Trophoblast cell (in vitro differentiated cells and primary cell): Measurements from ENCODE around the gene C2orf69.

ENCODE experiments used
- DNase-seq, 2 donors: peaks; one replicate each; pipeline ENCODE4 v3.0.0-alpha.2; 2016
- H2AFZ ChIP-seq: 2 replicates; pipeline ENCODE4 v1.6.1; 2013; ENCODE audit warnings: low read length, moderate library complexity, mild to moderate bottlenecking; ENCODE audit not compliant: insufficient read depth, poor library complexity
- H2AK5ac ChIP-seq: 2 replicates; pipeline ENCODE4 v1.6.1; 2013; ENCODE audit warnings: mild to moderate bottlenecking, low read length
- H2BK120ac ChIP-seq: 2 replicates; pipeline ENCODE4 v1.6.1; 2013; ENCODE audit warnings: low read length, mild to moderate bottlenecking, moderate library complexity; ENCODE audit not compliant: insufficient read depth, poor library complexity
- H2BK12ac ChIP-seq: 2 replicates; pipeline ENCODE4 v1.6.1; 2013; ENCODE audit warnings: mild to moderate bottlenecking, low read length, moderate library complexity
- H2BK5ac ChIP-seq: 2 replicates; pipeline ENCODE4 v1.6.1; 2013; ENCODE audit warnings: low read length, low read depth, moderate library complexity, mild to moderate bottlenecking; ENCODE audit not compliant: poor library complexity
- H3K14ac ChIP-seq: 2 replicates; pipeline ENCODE4 v1.6.1; 2013; ENCODE audit warnings: mild to moderate bottlenecking, low read length
- H3K18ac ChIP-seq: 2 replicates; pipeline ENCODE4 v1.6.1; 2013; ENCODE audit warnings: mild to moderate bottlenecking, low read length
- H3K23ac ChIP-seq: 2 replicates; pipeline ENCODE4 v1.6.1; 2013; ENCODE audit warnings: low read length
- H3K27ac ChIP-seq: 2 replicates; pipeline ENCODE4 v1.5.1; 2013; ENCODE audit warnings: low read depth, mild to moderate bottlenecking, inconsistent platforms, low read length, moderate library complexity
- H3K27me3 ChIP-seq: 2 replicates; pipeline ENCODE4 v1.6.1; 2013; ENCODE audit warnings: inconsistent platforms, mild to moderate bottlenecking, low read length, moderate library complexity; ENCODE audit not compliant: insufficient read depth
- H3K36me3 ChIP-seq, 2 experiments: 1 replicate in 1 of 2; 2 replicates in 1 of 2; pipeline ENCODE4 v1.6.1; 2013; ENCODE audit warnings: low read length in 2 of 2, mild to moderate bottlenecking in 2 of 2, moderate library complexity in 1 of 2; ENCODE audit not compliant: insufficient read depth in 2 of 2, control insufficient read depth in 1 of 2
- H3K4ac ChIP-seq: 2 replicates; pipeline ENCODE4 v1.6.1; 2013; ENCODE audit warnings: low read depth, mild to moderate bottlenecking, low read length, moderate library complexity
- H3K4me1 ChIP-seq, 2 experiments: 1 replicate in 1 of 2; 2 replicates in 1 of 2; pipeline ENCODE4 v1.6.1; 2013; ENCODE audit warnings: low read length in 2 of 2, mild to moderate bottlenecking in 2 of 2, moderate library complexity in 1 of 2; ENCODE audit not compliant: insufficient read depth in 2 of 2, control insufficient read depth in 1 of 2
- H3K4me2 ChIP-seq: 2 replicates; pipeline ENCODE4 v1.6.1; 2013; ENCODE audit warnings: inconsistent platforms, mild to moderate bottlenecking, low read length, moderate library complexity
- H3K4me3 ChIP-seq: 2 replicates; pipeline ENCODE4 v1.5.1; 2013; ENCODE audit warnings: mild to moderate bottlenecking, low read depth, low read length, inconsistent platforms
- H3K79me1 ChIP-seq: one replicate; pipeline ENCODE4 v1.6.1; 2013; ENCODE audit warnings: low read length
- H3K79me2 ChIP-seq: 2 replicates; pipeline ENCODE4 v1.6.1; 2013; ENCODE audit warnings: low read length, mild to moderate bottlenecking; ENCODE audit not compliant: control insufficient read depth, insufficient read depth, poor library complexity
- H3K9ac ChIP-seq: 2 replicates; pipeline ENCODE4 v1.6.1; 2013; ENCODE audit warnings: mild to moderate bottlenecking, low read length
- H3K9me3 ChIP-seq: 2 replicates; pipeline ENCODE4 v1.6.1; 2013; ENCODE audit warnings: low read depth, mild to moderate bottlenecking, control low read depth, inconsistent platforms, low read length; ENCODE audit not compliant: insufficient read depth
- H4K12ac ChIP-seq: 2 replicates; pipeline ENCODE4 v1.6.1; 2013; ENCODE audit warnings: low read depth, mild to moderate bottlenecking, low read length, moderate library complexity
- H4K8ac ChIP-seq: 2 replicates; pipeline ENCODE4 v1.6.1; 2013; ENCODE audit warnings: low read depth, mild to moderate bottlenecking, low read length, moderate library complexity
- H4K91ac ChIP-seq: one replicate; pipeline ENCODE4 v1.6.1; 2013; ENCODE audit warnings: low read depth, mild to moderate bottlenecking, low read length, moderate library complexity
- WGBS: extraction: QIAGEN DNeasy Blood & Tissue Kit; methylation state at CpG from one replicate; pipeline ENCODE4 v1.1.7; 2013; ENCODE audit warnings: missing lambda C conversion rate; ENCODE audit not compliant: insufficient read length, insufficient coverage; ENCODE audit errors: extremely low coverage; 5-methylcytosine and 5-hydroxymethylcytosine counted together

C2orf69 gene

GRCh38 chr2:199943373-199943772 lies 32.3 kb downstream of the C2orf69 start:
- Histone ChIP-seq H2AFZ (no peak overlapping the region), H3K4me3 (no peak overlapping the region), H3K4me2 (no peak overlapping the region), H3K18ac (no peak overlapping the region), H3K4ac (no peak overlapping the region), H3K9me3 (no peaks in the 10 kb centered on the region), H2BK12ac (no peak overlapping the region), H3K36me3 (peaks cover 7 to 13% of the 10 kb centered on the region in 2 experiments), H3K79me2 (no peaks in the 10 kb centered on the region), H3K14ac (no peak overlapping the region), H4K12ac (no peak overlapping the region), H2BK5ac (no peak overlapping the region), H3K27me3 (no peaks in the 10 kb centered on the region), H2AK5ac (no peak overlapping the region), H3K27ac (no peak overlapping the region), H4K8ac (no peak overlapping the region), H3K23ac (no peak overlapping the region), H3K4me1 (no peaks in the 10 kb centered on the region), H4K91ac (no peak overlapping the region), H3K79me1 (no peaks in the 10 kb centered on the region), H3K9ac (no peak overlapping the region), H2BK120ac (no peak overlapping the region)
- no peak for DNase-seq
- WGBS: no CpG with 5 or more reads among the region's 4 CpGs

DNA sequence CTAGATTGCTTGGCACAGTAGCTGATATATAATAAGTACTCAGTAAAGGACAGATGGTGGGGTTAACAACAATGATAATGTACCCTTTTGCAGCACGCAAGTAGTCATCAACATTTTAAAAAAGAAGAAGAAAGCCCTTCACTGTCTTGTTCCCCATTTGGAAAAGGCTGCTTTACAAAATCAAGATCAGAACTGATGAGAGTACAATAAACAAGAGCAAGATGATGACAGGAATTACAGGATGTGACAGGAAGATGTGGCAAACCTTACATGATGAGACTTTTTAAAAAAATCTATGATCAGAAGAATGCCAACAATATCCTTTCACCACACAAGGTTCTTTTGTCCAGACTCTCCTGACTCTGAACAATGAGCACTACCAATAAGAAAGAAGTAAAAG lies 35.1 kb downstream of the C2orf69 start:
- Histone ChIP-seq H4K12ac (no peak overlapping the region), H3K4me2 (no peak overlapping the region), H3K79me2 (no peaks in the 10 kb centered on the region), H2AFZ (no peak overlapping the region), H2AK5ac (no peak overlapping the region), H3K27me3 (no peaks in the 10 kb centered on the region), H3K27ac (no peak overlapping the region), H3K4me1 (no peaks in the 10 kb centered on the region), H2BK12ac (no peak overlapping the region), H3K18ac (no peak overlapping the region), H3K36me3 (peaks cover 6 to 14% of the 10 kb centered on the region in 2 experiments), H2BK5ac (no peak overlapping the region), H4K91ac (no peak overlapping the region), H4K8ac (no peak overlapping the region), H3K9me3 (no peaks in the 10 kb centered on the region), H3K14ac (no peak overlapping the region), H3K9ac (no peak overlapping the region), H3K4me3 (no peak overlapping the region), H3K23ac (no peak overlapping the region), H3K4ac (no peak overlapping the region), H2BK120ac (no peak overlapping the region), H3K79me1 (no peaks in the 10 kb centered on the region)
- no peak for DNase-seq
- no CpG with 5 or more reads among the region's 1 CpG for WGBS

GRCh38 chr2:199946836-199947235 lies 35.7 kb downstream of the C2orf69 start:
- Histone ChIP-seq H3K14ac (no peak overlapping the region), H3K4ac (no peak overlapping the region), H3K27me3 (no peaks in the 10 kb centered on the region), H3K27ac (no peak overlapping the region), H2AK5ac (no peak overlapping the region), H2BK12ac (no peak overlapping the region), H4K8ac (no peak overlapping the region), H3K18ac (no peak overlapping the region), H4K91ac (no peak overlapping the region), H3K4me2 (no peak overlapping the region), H3K9me3 (no peaks in the 10 kb centered on the region), H2BK5ac (no peak overlapping the region), H3K36me3 (peaks cover 6 to 14% of the 10 kb centered on the region in 2 experiments), H3K79me2 (no peaks in the 10 kb centered on the region), H4K12ac (no peak overlapping the region), H3K4me3 (no peak overlapping the region), H3K4me1 (no peaks in the 10 kb centered on the region), H3K9ac (no peak overlapping the region), H2AFZ (no peak overlapping the region), H3K79me1 (no peaks in the 10 kb centered on the region), H3K23ac (no peak overlapping the region), H2BK120ac (no peak overlapping the region)
- DNase-seq: no peak

DNA sequence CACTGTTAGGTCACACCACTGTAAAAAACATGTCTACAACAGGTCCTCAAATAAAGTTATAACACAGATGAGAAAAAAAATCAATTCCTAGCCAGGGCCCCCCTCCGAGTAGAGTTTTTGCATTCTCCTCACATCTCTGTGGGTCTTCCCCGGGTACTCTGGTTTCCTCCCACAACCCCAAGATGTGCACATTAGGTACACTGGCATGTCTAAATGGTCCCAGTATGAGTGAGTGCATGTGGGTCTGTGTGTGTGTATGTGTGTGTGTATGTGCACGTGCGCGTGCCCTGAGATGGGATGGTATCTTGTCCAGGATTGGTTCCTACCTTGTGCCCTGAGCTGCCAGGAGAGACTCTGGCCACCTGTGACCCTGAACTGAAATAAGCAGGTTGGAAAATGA lies 39.3 kb downstream of the C2orf69 start:
- Histone ChIP-seq H2BK5ac (no peak overlapping the region), H2BK120ac (no peak overlapping the region), H3K23ac (no peak overlapping the region), H4K12ac (no peak overlapping the region), H3K14ac (no peak overlapping the region), H2AFZ (no peak overlapping the region), H3K9ac (no peak overlapping the region), H3K18ac (no peak overlapping the region), H3K27ac (peak overlapping the region; percentile 7), H3K36me3 (peaks cover 6 to 12% of the 10 kb centered on the region in 2 experiments), H3K4me1 (peaks cover 0 to 4% of the 10 kb centered on the region in 2 experiments), H2AK5ac (no peak overlapping the region), H3K4me2 (no peak overlapping the region), H4K8ac (no peak overlapping the region), H3K4ac (no peak overlapping the region), H3K9me3 (no peaks in the 10 kb centered on the region), H3K79me2 (peaks cover 7% of the 10 kb centered on the region), H3K4me3 (no peak overlapping the region), H2BK12ac (no peak overlapping the region), H3K27me3 (no peaks in the 10 kb centered on the region), H3K79me1 (peaks cover 4% of the 10 kb centered on the region), H4K91ac (no peak overlapping the region)
- DNase-seq: no peak
- no CpG with 5 or more reads among the region's 5 CpGs for whole genome bisulfite sequencing
